H9 (cell line): ENCODE data around the gene CEBPG. TPM values are rescaled to one million over a fixed set of nuclear protein-coding genes. Genes with fewer than 3 reads are reported as not detected.

Experiments
- DNase-seq: peaks from one replicate; pipeline ENCODE4 v3.0.0-alpha.2; 2017
- H2AFZ ChIP-seq: one replicate; pipeline ENCODE4 v1.6.1; 2013; ENCODE audit warnings: mild to moderate bottlenecking, low read length, control low read depth, moderate library complexity
- H2AK5ac ChIP-seq: 2 replicates; pipeline ENCODE4 v1.6.1; 2013; ENCODE audit warnings: low read length, control low read depth, mixed read lengths; ENCODE audit not compliant: insufficient read length
- H2BK120ac ChIP-seq: one replicate; pipeline ENCODE4 v1.6.1; 2013; ENCODE audit warnings: low read depth, mild to moderate bottlenecking, low read length, control low read depth, inconsistent platforms; ENCODE audit not compliant: poor library complexity, severe bottlenecking
- H2BK12ac ChIP-seq: 2 replicates; pipeline ENCODE4 v1.6.1; 2013; ENCODE audit warnings: low read length, control low read depth, mixed read lengths, low read depth; ENCODE audit not compliant: insufficient read length
- H2BK15ac ChIP-seq: 2 replicates; pipeline ENCODE4 v1.6.1; 2013; ENCODE audit warnings: low read depth, low read length, control low read depth
- H2BK20ac ChIP-seq: one replicate; pipeline ENCODE4 v1.6.1; 2013; ENCODE audit warnings: low read depth, mild to moderate bottlenecking, low read length, control low read depth, inconsistent platforms; ENCODE audit not compliant: poor library complexity, severe bottlenecking
- H2BK5ac ChIP-seq: 2 replicates; pipeline ENCODE4 v1.6.1; 2013; ENCODE audit warnings: low read length, control low read depth, mixed read lengths; ENCODE audit not compliant: insufficient read length
- H3K14ac ChIP-seq: 2 replicates; pipeline ENCODE4 v1.6.1; 2013; ENCODE audit warnings: low read length, control low read depth; ENCODE audit not compliant: insufficient read depth
- H3K18ac ChIP-seq: 2 replicates; pipeline ENCODE4 v1.6.1; 2013; ENCODE audit warnings: low read depth, mild to moderate bottlenecking, mixed read lengths, low read length, control low read depth; ENCODE audit not compliant: insufficient read length
- H3K23ac ChIP-seq: 2 replicates; pipeline ENCODE4 v1.6.1; 2013; ENCODE audit warnings: low read length, control low read depth, mixed read lengths, low read depth; ENCODE audit not compliant: insufficient read length
- H3K23me2 ChIP-seq: 2 replicates; pipeline ENCODE4 v1.6.1; 2013; ENCODE audit warnings: low read depth, mild to moderate bottlenecking, mixed read lengths, low read length, control low read depth; ENCODE audit not compliant: insufficient read length, poor library complexity, severe bottlenecking
- H3K27ac ChIP-seq: 2 replicates; pipeline ENCODE4 v1.5.1; 2013; ENCODE audit warnings: low read length, control low read depth, mixed read lengths, low read depth; ENCODE audit not compliant: insufficient read length
- H3K27me3 ChIP-seq: 2 replicates; pipeline ENCODE4 v1.6.1; 2013; ENCODE audit warnings: low read length, control low read depth, inconsistent platforms; ENCODE audit not compliant: insufficient read depth
- H3K4ac ChIP-seq: 2 replicates; pipeline ENCODE4 v1.6.1; 2013; ENCODE audit warnings: low read depth, mild to moderate bottlenecking, control low read depth, inconsistent platforms, low read length, moderate library complexity
- H3K4me1 ChIP-seq: 2 replicates; pipeline ENCODE4 v1.6.1; 2013; ENCODE audit warnings: low read length, control low read depth, inconsistent platforms; ENCODE audit not compliant: insufficient read depth
- H3K4me2 ChIP-seq: 2 replicates; pipeline ENCODE4 v1.6.1; 2013; ENCODE audit warnings: low read length, control low read depth, mixed read lengths; ENCODE audit not compliant: insufficient read length, insufficient read depth
- H3K56ac ChIP-seq: 2 replicates; pipeline ENCODE4 v1.6.1; 2013; ENCODE audit warnings: low read depth, mild to moderate bottlenecking, mixed read lengths, low read length, control low read depth; ENCODE audit not compliant: insufficient read length
- H3K79me1 ChIP-seq: 2 replicates; pipeline ENCODE4 v1.6.1; 2013; ENCODE audit warnings: low read depth, mild to moderate bottlenecking, moderate library complexity, low read length, control low read depth, inconsistent platforms; ENCODE audit not compliant: insufficient read depth, poor library complexity, severe bottlenecking
- H3K79me2 ChIP-seq: 2 replicates; pipeline ENCODE4 v1.6.1; 2013; ENCODE audit warnings: low read length, control low read depth, inconsistent platforms; ENCODE audit not compliant: insufficient read depth
- H3K9ac ChIP-seq: 2 replicates; pipeline ENCODE4 v1.6.1; 2013; ENCODE audit warnings: low read length, control low read depth, mixed read lengths; ENCODE audit not compliant: insufficient read length; ENCODE audit errors: extremely low read depth
- H3K9me3 ChIP-seq: one replicate; pipeline ENCODE4 v1.6.1; 2013; ENCODE audit warnings: low read depth, low read length, inconsistent platforms; ENCODE audit not compliant: control insufficient read depth
- H3T11ph ChIP-seq: one replicate; pipeline ENCODE4 v1.6.1; 2013; ENCODE audit warnings: mild to moderate bottlenecking, low read length, control low read depth, inconsistent platforms
- H4K20me1 ChIP-seq: one replicate; pipeline ENCODE4 v1.6.1; 2013; ENCODE audit not compliant: control insufficient read depth, insufficient read length, insufficient read depth
- H4K5ac ChIP-seq: 2 replicates; pipeline ENCODE4 v1.6.1; 2013; ENCODE audit warnings: low read depth, mild to moderate bottlenecking, mixed read lengths, low read length, control low read depth; ENCODE audit not compliant: insufficient read length
- H4K8ac ChIP-seq: replicated peaks from 2 replicates; pipeline ENCODE4 v1.6.1; 2013; ENCODE audit warnings: low read length, control low read depth, mixed read lengths, low read depth; ENCODE audit not compliant: insufficient read length
- H4K91ac ChIP-seq: 2 replicates; pipeline ENCODE4 v1.6.1; 2013; ENCODE audit warnings: low read depth, mild to moderate bottlenecking, moderate library complexity, mixed read lengths, low read length, control low read depth; ENCODE audit not compliant: insufficient read length
- H3K27ac Mint-ChIP-seq, 3 experiments: 2 replicates in 2 of 3; 3 replicates in 1 of 3; pipeline ENCODE4 v1.8.0; 2020 to 2021; ENCODE audit warnings: mixed read lengths in 3 of 3, mild to moderate bottlenecking in 1 of 3, moderate library complexity in 1 of 3
- H3K27me3 Mint-ChIP-seq: 2 replicates; pipeline ENCODE4 v1.8.0; 2021; ENCODE audit warnings: low read depth, mild to moderate bottlenecking, moderate library complexity, mixed read lengths
- H3K36me3 Mint-ChIP-seq, 3 experiments: 2 replicates in 2 of 3; 3 replicates in 1 of 3; pipeline ENCODE4 v1.8.0; 2020 to 2021; ENCODE audit warnings: low read depth in 3 of 3, mixed read lengths in 3 of 3; ENCODE audit not compliant: insufficient read depth in 1 of 3
- H3K4me1 Mint-ChIP-seq, 2 experiments: 2 replicates each; pipeline ENCODE4 v1.8.0; 2020; ENCODE audit warnings: mixed read lengths in 2 of 2
- H3K4me3 Mint-ChIP-seq, 2 experiments: 2 replicates in 1 of 2; 3 replicates in 1 of 2; pipeline ENCODE4 v1.8.0; 2020 to 2021; ENCODE audit warnings: mild to moderate bottlenecking in 2 of 2, mixed read lengths in 2 of 2, moderate library complexity in 1 of 2
- H3K9me3 Mint-ChIP-seq, 2 experiments: 2 replicates in 1 of 2; 3 replicates in 1 of 2; pipeline ENCODE4 v1.8.0; 2020; ENCODE audit warnings: mild to moderate bottlenecking in 2 of 2, mixed read lengths in 2 of 2, moderate library complexity in 1 of 2
- WGBS: extraction: QIAGEN DNeasy Blood & Tissue Kit; methylation state at CpG from one replicate; pipeline ENCODE4 v1.1.7; 2013; ENCODE audit warnings: missing lambda C conversion rate, low lambda C conversion rate, mixed read lengths; ENCODE audit not compliant: insufficient read length; ENCODE audit errors: extremely low coverage; 5-methylcytosine and 5-hydroxymethylcytosine counted together
- total RNA-seq: library from RNA; stranded (reverse); gene quantifications from 2 replicates; pipeline ENCODE4 v1.2.1, GENCODE V29; 2021
- TF ChIP-seq, protein P1 (sequence below): fragments of 200-600 bp; sonication (generic); conservative IDR thresholded peaks from 3 replicates; pipeline ENCODE4 v1.8.0; 2021; ENCODE audit warnings: antibody characterized with exemption, mild to moderate bottlenecking

Gene CEBPG
- total RNA-seq, 1 experiment from 2014 or later: 33.7 TPM

DNA sequence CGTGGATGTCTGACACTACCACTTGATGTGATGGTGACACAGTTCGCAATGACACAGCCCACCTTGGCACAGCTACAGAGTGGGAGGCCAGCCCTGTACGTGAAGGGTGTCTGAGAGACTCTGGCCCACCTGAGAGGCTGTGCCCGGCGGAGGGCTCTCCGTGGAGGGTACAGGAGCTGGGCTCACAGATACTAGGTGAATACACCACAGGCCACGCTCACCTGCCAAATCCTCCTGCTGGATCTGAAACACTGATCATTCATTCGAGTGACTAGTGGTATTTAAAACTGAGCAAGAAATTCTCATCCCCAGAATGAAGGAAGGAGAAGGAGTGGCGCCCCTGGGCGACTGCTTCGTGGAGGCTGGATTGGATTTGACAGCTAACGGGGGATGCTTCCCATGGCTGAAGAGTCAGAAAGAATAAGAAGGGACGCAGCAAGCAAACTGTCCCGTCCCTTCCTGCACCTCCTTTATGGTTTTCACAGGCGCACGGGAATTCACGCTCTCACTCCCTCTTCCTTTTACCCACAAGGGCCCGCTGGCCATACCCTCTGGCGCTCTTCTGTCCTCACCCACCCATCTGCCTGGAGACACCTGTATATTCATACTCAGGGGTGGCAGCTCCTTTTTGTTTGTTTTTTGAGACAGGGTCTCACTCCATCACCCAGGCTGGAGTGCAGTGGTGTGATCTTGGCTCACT is 25.0 kb downstream of the CEBPG start:
- Histone ChIP-seq H3K27ac (no peak overlapping the region), H3K23me2 (no peaks in the 10 kb centered on the region), H3T11ph (no peak overlapping the region), H3K9ac (no peak overlapping the region), H3K14ac (no peak overlapping the region), H2BK120ac (no peak overlapping the region), H4K8ac (no peak overlapping the region), H4K20me1 (no peaks in the 10 kb centered on the region), H3K4me1 (peaks cover 2% of the 10 kb centered on the region; the same call in 1 of the 2 replicates), H2BK15ac (no peak overlapping the region), H3K18ac (no peak overlapping the region), H4K91ac (no peak overlapping the region), H2AK5ac (no peak overlapping the region), H2AFZ (no peak overlapping the region), H3K56ac (no peak overlapping the region), H3K9me3 (no peaks in the 10 kb centered on the region), H2BK20ac (no peak overlapping the region), H3K4me2 (no peak overlapping the region), H3K79me1 (no peaks in the 10 kb centered on the region), H2BK5ac (no peak overlapping the region), H3K4ac (no peak overlapping the region), H4K5ac (no peak overlapping the region), H3K79me2 (no peaks in the 10 kb centered on the region), H3K27me3 (no peaks in the 10 kb centered on the region), H3K23ac (no peak overlapping the region), H2BK12ac (no peak overlapping the region)
- Mint-ChIP-seq H3K27ac (peak overlapping the region in 1 of 3 experiments; percentile 31; a peak in 1 of 7 replicates), H3K9me3 (no peaks in the 10 kb centered on the region), H3K4me3 (no peak overlapping the region; a peak in 1 of 5 replicates), H3K36me3 (no peaks in the 10 kb centered on the region; a peak in 1 of 7 replicates), H3K27me3 (no peaks in the 10 kb centered on the region; the same call in 1 of the 2 replicates), H3K4me1 (peaks cover 6 to 24% of the 10 kb centered on the region in 2 experiments; a peak in 2 of 4 replicates)
- DNase-seq: no peak
- WGBS: no CpG with 5 or more reads among the region's 19 CpGs
- TF ChIP-seq, protein P1, sequence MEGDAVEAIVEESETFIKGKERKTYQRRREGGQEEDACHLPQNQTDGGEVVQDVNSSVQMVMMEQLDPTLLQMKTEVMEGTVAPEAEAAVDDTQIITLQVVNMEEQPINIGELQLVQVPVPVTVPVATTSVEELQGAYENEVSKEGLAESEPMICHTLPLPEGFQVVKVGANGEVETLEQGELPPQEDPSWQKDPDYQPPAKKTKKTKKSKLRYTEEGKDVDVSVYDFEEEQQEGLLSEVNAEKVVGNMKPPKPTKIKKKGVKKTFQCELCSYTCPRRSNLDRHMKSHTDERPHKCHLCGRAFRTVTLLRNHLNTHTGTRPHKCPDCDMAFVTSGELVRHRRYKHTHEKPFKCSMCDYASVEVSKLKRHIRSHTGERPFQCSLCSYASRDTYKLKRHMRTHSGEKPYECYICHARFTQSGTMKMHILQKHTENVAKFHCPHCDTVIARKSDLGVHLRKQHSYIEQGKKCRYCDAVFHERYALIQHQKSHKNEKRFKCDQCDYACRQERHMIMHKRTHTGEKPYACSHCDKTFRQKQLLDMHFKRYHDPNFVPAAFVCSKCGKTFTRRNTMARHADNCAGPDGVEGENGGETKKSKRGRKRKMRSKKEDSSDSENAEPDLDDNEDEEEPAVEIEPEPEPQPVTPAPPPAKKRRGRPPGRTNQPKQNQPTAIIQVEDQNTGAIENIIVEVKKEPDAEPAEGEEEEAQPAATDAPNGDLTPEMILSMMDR: no peak
